HG03571 (cell line): ENCODE measurements around the gene EFS.

Experiments
- ATAC-seq: cut with Tn5 transposase; IDR thresholded peaks from one replicate; pipeline ENCODE4 v1.9.1; 2021; ENCODE audit not compliant: unreplicated experiment

Gene EFS

DNA sequence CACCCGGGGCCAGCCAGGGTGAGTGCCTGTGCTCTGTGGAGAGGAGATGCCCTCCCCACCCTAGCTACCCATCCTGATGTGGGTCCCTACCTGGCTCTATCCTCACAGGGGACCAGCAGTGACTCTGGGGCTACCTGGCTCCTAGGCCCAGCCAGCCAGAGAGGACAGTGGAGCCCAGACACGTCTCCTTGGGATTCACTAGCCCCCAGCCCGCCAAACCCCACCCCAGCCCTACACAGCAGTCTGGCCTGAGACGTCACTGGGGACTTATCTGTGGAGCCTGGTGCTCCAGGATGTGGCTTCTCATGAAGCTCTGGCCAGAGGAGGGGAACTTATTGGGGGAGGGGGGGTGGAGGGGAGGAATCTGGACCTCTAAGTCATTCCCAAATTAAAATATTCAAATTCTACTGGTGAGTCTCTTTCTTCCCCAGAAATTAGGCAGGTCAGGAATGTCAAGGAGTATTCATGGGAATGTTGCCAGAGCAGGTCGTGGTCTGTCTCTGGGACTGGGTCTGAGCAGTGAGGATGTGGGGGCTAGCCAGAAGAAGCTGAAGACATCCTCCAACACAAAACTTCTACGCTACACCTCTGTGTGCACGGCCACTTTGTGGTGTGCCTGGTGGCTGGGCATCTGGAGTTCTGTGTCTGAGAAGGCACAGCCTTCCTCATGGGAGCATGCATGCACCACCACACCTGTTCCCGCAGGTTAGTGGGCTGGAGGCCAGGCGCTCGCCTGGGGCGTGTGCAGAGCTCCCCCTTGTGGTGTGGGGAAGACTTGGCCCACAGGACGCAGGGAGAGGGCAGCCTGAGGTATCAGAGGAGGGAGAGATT is 14.6 kb upstream of the EFS start:
- no peak for ATAC-seq

DNA sequence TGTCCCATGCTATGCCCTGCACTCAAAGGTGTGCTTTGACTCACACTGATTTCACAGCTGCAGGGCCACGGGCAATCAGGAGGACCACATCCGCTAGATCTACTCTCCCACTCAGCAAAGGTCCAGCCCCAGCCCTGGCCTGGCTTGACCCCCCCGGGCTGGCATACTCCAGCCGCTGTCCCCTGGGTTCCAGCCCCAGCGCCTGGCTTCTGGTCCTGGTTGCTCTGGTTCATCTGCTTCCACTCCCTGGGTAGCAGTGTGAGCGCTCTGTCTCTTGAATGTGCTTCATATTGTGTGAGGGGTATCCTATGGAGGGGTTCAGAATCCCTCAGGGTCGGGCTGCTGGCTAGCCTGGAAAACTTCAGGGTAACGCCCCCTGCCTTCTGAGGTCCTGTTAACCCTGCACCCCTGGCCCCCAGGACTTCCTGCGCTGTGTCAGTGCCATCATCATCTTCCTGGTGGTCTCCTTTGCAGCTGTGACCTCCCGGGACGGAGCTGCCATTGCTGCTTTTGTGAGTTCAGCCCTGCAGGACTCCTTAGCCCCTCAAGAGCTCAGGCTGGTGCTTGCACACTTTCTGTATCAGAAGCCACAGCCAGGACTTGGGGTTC is 13.7 kb upstream of the EFS start:
- ATAC-seq, result no peak

GRCh38 chr14:23377573-23378563 is 12.9 kb upstream of the EFS start:
- ATAC-seq, result no peak

GRCh38 chr14:23377198-23377550 is 12.2 kb upstream of the EFS start:
- ATAC-seq, result no peak

DNA sequence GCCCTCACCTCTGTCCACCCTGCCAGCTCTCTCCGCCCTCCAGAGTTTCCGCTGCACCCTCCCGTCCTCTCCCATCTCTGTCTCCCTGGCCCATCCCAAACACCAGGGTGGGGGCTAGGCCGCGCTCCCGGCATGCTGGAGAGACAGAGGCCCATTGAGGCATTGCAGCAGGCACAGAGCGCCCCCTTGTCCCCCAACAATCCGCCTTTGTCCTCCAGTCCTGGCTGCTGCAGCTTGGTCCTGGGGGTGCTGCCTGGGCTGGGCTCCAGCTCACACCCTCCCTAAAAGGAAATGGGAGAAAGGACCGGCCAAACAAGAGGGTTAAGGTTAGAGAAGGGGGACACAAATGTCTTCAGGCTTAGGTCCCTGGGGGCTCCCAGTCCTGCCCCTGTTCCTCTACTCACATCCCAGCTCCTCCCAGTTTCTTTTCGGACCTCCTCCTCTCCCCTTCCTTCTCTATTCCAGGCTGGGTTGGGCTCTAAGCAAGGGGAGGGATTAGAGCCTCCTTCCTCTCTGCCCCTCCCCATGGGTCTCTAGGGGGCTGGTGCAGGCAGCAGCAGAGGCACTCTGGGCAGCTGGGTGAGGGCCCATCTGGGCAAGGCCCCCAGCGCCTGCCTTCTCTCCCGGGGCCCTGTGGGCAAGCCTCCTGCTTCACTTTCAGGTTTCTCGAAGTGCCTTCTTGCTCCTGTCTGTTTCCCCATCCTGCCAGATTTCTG is 11.7 kb upstream of the EFS start, which contains the start of gene CMTM5:
Gene CMTM5 (plus strand): TSS at position 565 of the 716 bp plus-strand sequence. CDS start 206 bp downstream, outside the sequence.
- ATAC-seq, result no peak

DNA sequence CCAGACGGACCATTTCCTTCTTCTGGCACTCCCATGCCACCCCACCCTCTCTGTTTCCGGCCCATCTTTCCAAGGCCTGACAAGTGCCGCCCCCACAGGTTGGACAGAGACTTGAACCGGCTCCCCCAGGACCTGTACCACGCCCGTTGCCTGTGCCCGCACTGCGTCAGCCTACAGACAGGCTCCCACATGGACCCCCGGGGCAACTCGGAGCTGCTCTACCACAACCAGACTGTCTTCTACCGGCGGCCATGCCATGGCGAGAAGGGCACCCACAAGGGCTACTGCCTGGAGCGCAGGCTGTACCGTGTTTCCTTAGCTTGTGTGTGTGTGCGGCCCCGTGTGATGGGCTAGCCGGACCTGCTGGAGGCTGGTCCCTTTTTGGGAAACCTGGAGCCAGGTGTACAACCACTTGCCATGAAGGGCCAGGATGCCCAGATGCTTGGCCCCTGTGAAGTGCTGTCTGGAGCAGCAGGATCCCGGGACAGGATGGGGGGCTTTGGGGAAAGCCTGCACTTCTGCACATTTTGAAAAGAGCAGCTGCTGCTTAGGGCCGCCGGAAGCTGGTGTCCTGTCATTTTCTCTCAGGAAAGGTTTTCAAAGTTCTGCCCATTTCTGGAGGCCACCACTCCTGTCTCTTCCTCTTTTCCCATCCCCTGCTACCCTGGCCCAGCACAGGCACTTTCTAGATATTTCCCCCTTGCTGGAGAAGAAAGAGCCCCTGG is 10.7 kb upstream of the EFS start:
- no peak for ATAC-seq

DNA sequence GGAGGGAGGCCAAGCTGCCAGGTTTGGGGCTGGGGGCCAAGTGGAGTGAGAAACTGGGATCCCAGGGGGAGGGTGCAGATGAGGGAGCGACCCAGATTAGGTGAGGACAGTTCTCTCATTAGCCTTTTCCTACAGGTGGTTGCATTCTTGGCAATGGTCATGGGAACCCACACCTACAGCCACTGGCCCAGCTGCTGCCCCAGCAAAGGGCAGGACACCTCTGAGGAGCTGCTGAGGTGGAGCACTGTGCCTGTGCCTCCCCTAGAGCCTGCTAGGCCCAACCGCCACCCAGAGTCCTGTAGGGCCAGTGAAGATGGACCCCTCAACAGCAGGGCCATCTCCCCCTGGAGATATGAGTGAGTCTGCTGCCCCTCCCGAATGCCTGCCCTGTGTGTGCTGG is 8.1 kb upstream of the EFS start:
- no peak for ATAC-seq

- no peak for ATAC-seq
These were observed 7.5 kb upstream of the EFS start, which contains the start of gene IL25 for GRCh38 chr14:23372509-23372908. TSS of gene IL25 (plus strand) at chr14:23372809.

DNA sequence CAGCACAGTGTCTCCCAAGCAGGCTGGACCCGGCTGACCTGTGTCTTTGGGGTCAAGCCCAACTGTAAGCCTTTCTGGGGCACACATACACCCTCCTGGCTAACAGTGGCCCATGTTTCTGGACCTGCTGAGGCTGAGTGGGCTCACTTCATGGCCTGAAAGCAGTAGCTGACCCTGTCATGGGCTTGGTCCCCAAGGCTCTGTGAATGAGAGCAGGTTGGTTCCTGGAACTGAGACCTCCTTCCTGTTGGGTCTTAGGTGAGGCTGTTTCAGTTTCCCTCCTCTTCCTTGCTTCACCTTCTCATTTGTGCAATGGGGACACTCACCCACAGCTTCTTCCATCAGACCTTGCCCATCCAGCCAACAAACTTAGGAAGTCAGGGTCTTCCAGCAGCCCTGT is 6.9 kb upstream of the EFS start:
- ATAC-seq, result no peak

DNA sequence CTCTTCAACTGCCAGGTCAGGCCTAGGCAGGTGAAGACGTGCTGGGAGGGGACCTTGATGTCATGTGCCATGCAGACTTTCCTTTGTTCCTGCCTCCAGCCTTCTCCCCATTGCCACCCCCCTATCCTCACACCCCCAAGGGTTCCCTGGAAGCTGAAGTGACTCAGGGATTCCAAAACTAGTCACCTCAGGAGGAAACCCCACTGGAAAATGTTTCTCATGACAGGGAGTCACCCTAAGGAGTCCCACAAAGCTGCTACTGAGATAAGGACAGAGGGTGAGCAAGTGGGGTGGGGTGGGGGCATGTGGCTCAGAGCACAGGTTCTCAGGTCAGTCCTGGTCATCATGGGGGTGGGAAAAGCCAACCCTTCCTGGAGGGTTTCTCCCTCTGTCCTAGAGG is 5.2 kb upstream of the EFS start:
- no peak for ATAC-seq

GRCh38 chr14:23366426-23366921 is 1.5 kb upstream of the EFS start:
- ATAC-seq, result no peak

GRCh38 chr14:23365732-23366425 is 907 bp upstream of the EFS start:
- no peak for ATAC-seq

GRCh38 chr14:23364164-23365035 is 572 bp downstream of the EFS start:
- no peak for ATAC-seq

DNA sequence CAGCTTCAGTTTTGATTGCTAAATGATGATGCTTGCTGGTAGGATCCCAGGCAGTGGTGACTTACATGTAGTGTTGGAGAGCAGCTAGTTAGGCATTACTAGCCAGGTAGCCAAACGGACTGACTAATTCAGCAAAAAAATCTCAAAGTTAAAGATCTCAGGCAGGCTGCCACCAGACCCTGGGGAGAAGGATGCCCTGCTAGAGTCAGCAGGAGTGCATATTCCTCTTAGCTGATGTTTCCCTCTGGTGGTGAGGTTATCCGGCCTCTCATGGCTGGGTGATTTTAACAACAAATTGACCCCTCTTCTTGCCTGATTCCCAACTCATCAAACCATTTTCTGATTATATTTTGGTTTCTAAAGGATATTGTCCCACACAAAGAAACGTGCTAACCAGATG is 2.8 kb downstream of the EFS start:
- ATAC-seq, result no peak

GRCh38 chr14:23361763-23362162 is 3.2 kb downstream of the EFS start:
- no peak for ATAC-seq

- ATAC-seq, result no peak
These were observed 3.7 kb downstream of the EFS start for GRCh38 chr14:23361320-23361719.

DNA sequence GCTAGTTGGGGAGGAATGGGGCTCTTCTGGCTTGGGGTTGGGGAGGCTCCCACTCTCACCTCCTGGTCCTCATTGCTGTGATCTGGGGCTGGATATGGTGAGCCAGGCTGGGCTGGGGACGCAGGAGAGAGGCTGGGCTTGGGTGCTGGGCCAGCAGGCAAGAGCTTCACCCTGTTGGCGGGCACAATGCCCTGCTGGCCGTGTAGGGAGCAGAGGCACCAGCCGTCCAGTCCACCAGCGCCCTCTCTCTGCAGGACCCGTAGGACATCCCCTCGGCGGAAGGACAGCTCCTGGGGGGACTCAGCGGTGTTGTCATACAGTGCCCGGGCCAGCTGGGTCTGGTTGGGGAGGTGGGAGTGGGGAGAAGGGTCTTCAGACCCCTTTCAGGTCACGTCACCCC is 4.5 kb downstream of the EFS start:
- ATAC-seq, result no peak

DNA sequence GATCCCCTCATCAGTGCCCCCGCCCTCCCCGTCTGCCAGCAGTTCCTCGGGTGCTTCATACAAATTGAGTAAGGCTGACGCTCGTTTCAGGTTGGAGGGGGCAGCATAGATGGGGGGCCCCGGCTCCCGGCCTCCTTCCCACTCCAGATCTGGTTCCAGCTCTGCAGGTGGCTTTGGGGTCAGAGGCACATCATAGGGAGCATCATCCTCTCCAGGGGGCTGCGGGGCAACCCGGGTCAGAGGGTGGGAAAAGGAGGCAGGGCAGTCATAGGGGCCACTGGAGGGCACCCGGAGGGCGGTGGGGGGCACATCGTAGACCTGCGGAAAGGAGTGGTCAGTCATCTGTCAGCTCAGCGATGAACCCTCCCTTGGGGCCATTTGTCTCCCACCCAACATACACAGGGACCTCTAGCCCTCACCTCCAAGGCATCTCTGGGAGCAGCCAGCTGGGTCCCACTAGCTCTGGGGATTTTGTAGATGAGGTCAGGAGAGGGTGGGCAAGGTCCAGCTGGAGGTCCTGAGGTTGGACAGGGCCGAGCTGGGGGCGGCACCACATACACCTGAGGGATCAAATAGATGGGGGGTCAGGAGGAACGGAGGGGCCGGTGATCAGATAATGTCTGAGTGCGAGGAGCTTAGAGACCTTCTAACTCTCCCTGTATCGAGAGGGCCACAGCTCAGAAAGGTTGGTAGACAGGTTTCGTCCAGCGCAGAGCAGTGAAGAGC is 5.1 kb downstream of the EFS start:
- ATAC-seq, result no peak
